Left lung (tissue), 10 donors: Measurements from ENCODE around the gene ADGRL2. TPM values are rescaled to one million over a fixed set of nuclear protein-coding genes. Genes with fewer than 3 reads are reported as not detected.
A peak's percentile ranks its signal among the peaks of the same experiment; 100 is the strongest.

Experiments
- ATAC-seq: fragments of 200-7000 bp; cut with Tn5 transposase; one replicate; pipeline ENCODE4 v1.9.1; 2020; ENCODE audit warnings: moderate library complexity
- DNase-seq, 4 donors: peaks; one replicate each; pipeline ENCODE4 v3.0.0-alpha.2; 2013 to 2020
- H3K27ac ChIP-seq, 2 donors: fragments of 200-600 bp; sonication (generic) in 1 of 2; one replicate each; pipeline versions ENCODE4 v1.5.0 to v1.8.0; 2020 to 2021
- H3K27me3 ChIP-seq, 2 donors: fragments of 200-600 bp; sonication (generic) in 1 of 2; one replicate each; pipeline versions ENCODE4 v1.5.0 to v1.8.0; 2020 to 2021
- H3K36me3 ChIP-seq, 2 donors: fragments of 200-600 bp; sonication (generic) in 1 of 2; one replicate each; pipeline versions ENCODE4 v1.5.0 to v1.8.0; 2020 to 2021
- H3K4me1 ChIP-seq, 2 donors: fragments of 200-600 bp; one replicate each; pipeline ENCODE4 v1.8.0; 2021
- H3K4me3 ChIP-seq, 2 donors: fragments of 200-600 bp; sonication (generic) in 1 of 2; one replicate each; pipeline versions ENCODE4 v1.5.0 to v1.8.0; 2020 to 2021; ENCODE audit warnings: mild to moderate bottlenecking in 1 of 2
- H3K9me3 ChIP-seq, 2 donors: fragments of 200-600 bp; sonication (generic) in 1 of 2; one replicate each; pipeline versions ENCODE4 v1.5.0 to v1.8.0; 2020 to 2021
- intact Hi-C, 2 donors: fragments of 100-400 bp; cut with DNase I; formaldehyde crosslinking; loops; one replicate each; pipeline versions ENCODE4 v1.11.2 to v1.14.2; 2022
- polyA plus RNA-seq, 6 donors: library from polyadenylated mRNA; unstranded; fragments of 120-200 nt; gene quantifications; one replicate each; pipeline ENCODE4 v1.2.1, GENCODE V29; 2013; ENCODE audit not compliant: insufficient read length in 6 of 6
- total RNA-seq, 2 donors: library from RNA; stranded (reverse); fragmentation: NEBNext Ultra II Directional; extraction: Animal tissue kit (Norgen Biotek cat#: 25700); gene quantifications; one replicate each; pipeline ENCODE4 v1.2.1, GENCODE V29; 2021
- TF ChIP-seq, protein P1 (sequence below), 2 donors: fragments of 200-600 bp; sonication (generic) in 1 of 2; IDR thresholded peaks; one replicate each; pipeline versions ENCODE4 v1.5.0 to v1.8.0; 2021; ENCODE audit warnings: antibody characterized with exemption in 2 of 2
- donor health status: DM: no; HTN: yes; CAD: no.
- donor health status: DM: no; HTN: no; CAD: no.

Gene ADGRL2
- total and polyA plus RNA-seq, 8 donors: 78.8 to 295 (median 250) TPM

DNA sequence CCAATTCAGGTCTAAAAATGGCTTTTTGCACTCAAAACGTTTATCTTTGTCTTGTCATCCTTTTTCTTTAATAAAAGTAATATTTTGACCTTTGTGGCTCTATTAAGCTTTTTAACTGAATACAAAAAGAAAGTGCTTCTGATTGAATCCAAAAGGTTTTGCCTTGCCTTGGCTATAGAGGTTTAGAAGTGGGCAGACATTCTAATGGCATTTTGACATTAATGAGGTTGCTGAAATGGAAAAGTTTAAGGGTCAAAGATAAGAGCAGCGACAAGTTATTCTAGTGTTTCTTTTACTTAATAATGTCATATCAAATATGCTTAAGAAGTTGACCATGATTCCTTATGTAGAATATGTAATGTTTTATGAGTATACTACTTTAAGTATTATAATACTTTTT lies 120.2 kb downstream of the ADGRL2 start:
- intact Hi-C loops: no loop called here
- Histone ChIP-seq H3K27me3 (no peaks in the 10 kb centered on the region), H3K9me3 (no peaks in the 10 kb centered on the region), H3K36me3 (no peaks in the 10 kb centered on the region), H3K27ac (peak overlapping the region in 1 of 2 donors; percentile 16), H3K4me1 (peaks cover 0 to 6% of the 10 kb centered on the region in 2 donors), H3K4me3 (no peak overlapping the region)
- ATAC-seq: no peak
- peak in 1 of 4 donors; percentile 43 for DNase-seq
- TF ChIP-seq, protein P1, sequence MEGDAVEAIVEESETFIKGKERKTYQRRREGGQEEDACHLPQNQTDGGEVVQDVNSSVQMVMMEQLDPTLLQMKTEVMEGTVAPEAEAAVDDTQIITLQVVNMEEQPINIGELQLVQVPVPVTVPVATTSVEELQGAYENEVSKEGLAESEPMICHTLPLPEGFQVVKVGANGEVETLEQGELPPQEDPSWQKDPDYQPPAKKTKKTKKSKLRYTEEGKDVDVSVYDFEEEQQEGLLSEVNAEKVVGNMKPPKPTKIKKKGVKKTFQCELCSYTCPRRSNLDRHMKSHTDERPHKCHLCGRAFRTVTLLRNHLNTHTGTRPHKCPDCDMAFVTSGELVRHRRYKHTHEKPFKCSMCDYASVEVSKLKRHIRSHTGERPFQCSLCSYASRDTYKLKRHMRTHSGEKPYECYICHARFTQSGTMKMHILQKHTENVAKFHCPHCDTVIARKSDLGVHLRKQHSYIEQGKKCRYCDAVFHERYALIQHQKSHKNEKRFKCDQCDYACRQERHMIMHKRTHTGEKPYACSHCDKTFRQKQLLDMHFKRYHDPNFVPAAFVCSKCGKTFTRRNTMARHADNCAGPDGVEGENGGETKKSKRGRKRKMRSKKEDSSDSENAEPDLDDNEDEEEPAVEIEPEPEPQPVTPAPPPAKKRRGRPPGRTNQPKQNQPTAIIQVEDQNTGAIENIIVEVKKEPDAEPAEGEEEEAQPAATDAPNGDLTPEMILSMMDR (IDR thresholded peaks at IDR 0.05): no peak

DNA sequence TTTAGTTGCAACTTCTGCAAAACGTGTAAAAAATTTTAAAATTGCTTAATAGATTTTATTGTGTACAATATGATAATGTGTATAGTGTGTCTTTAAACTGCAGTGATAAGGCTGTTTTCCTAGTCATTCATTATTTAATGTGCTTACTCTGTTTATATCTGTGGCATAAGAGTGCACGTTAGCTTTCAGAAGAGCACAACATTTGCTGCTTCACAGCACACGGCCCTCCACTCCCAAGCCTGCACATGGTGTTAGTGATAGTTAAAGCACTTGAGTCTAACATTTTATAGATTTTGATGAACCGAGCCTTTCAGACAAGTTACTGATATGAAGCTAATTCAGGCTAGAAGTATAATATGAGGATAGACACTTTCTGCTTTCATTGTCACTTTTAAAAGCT lies 120.6 kb downstream of the ADGRL2 start:
- ATAC-seq (peak; percentile 22), DNase-seq (peak in 1 of 4 donors; percentile 19)
- Histone ChIP-seq H3K27me3 (no peaks in the 10 kb centered on the region), H3K36me3 (no peaks in the 10 kb centered on the region), H3K27ac (no peak overlapping the region), H3K4me3 (no peak overlapping the region), H3K9me3 (no peaks in the 10 kb centered on the region), H3K4me1 (peaks cover 0 to 6% of the 10 kb centered on the region in 2 donors)
- TF ChIP-seq, protein P1 (IDR thresholded peaks at IDR 0.05): no peak
- intact Hi-C loops: no loop called here

DNA sequence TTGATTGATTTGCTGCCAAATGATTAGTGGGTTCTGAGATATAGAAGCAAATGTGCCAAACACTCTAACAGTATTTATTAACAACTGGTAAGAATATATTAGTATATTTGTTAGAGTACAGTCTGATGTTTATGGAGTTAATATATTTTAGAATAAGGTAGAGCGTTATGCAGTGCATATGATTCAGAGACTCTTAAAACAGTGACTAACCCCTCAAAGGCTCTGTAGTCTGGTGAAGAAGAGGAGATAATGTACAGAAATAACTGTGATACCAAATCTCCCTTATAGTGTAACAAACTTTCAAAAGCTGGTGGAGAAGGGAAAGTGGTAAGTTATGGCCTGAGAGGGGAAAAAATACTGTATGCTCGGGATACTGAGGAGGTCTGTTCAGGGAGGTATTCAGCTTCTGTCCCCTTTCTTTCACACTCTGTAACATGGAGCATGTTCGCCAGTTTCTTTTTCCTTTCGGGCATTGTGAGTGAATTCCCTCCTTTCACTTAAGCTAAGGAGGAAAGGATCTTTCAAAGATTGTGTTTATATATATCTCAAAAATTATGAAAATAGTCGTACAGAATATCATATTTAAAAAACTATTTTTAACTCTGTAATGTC lies 121.2 kb downstream of the ADGRL2 start:
- no peaks in the 10 kb centered on the region for H3K9me3 ChIP-seq
- TF ChIP-seq, protein P1 (IDR thresholded peaks at IDR 0.05): no peak
- H3K36me3 ChIP-seq: no peaks in the 10 kb centered on the region
- no peak for DNase-seq
- intact Hi-C loops: no loop called here
- no peaks in the 10 kb centered on the region for H3K27me3 ChIP-seq
- no peak overlapping the region for H3K4me3 ChIP-seq
- no peak overlapping the region for H3K27ac ChIP-seq
- peaks cover 0 to 6% of the 10 kb centered on the region in 2 donors for H3K4me1 ChIP-seq
- peak; percentile 27 for ATAC-seq

DNA sequence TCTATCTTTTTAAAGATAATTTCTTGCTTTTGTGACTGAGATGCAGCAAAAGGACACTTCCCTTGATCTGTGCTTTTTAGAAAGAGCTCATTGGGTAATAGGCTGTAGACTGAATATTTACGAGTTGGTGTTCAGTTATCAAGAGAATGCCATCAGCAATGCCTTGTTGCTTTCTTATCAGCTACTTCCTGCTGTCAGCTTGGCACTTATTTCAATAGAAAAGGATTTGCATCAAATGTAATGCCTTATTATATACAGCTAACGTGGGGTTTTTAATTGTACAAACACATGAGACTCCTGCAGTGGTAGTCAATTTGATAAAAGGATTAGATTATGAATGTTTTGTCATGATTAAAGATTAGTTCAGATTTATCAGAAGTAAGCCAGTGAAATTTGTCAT lies 122.2 kb downstream of the ADGRL2 start:
- DNase-seq (no peak), ATAC-seq (no peak)
- Histone ChIP-seq H3K36me3 (no peaks in the 10 kb centered on the region), H3K27ac (no peak overlapping the region), H3K4me3 (no peak overlapping the region), H3K4me1 (peaks cover 0 to 6% of the 10 kb centered on the region in 2 donors), H3K9me3 (no peaks in the 10 kb centered on the region), H3K27me3 (no peaks in the 10 kb centered on the region)
- intact Hi-C loops: no loop called here
- TF ChIP-seq, protein P1 (IDR thresholded peaks at IDR 0.05): no peak

DNA sequence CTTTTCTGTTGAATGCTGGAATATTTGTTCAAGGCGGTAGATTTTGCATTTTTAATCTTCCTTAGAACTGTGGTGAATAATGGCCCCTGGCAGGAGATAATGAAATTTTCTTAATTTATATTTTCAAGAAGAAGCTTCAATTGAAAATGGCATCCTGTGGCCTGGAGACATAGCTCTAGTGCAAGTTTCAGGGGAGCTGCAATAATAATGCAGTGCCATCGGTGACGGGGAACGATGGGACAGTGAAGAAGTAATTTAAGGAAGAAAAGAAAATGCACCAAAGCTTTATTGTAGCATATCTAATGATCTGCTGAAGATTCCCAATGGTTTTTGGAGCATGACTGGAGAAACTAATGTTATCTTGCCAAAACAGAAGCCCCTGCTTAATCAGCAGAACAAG lies 128.4 kb downstream of the ADGRL2 start:
- no peaks in the 10 kb centered on the region for H3K27me3 ChIP-seq
- TF ChIP-seq, protein P1 (IDR thresholded peaks at IDR 0.05): no peak
- H3K27ac ChIP-seq: no peak overlapping the region
- no peak for ATAC-seq
- intact Hi-C loops: no loop called here
- no peaks in the 10 kb centered on the region for H3K9me3 ChIP-seq
- no peaks in the 10 kb centered on the region for H3K36me3 ChIP-seq
- no peak for DNase-seq
- no peaks in the 10 kb centered on the region for H3K4me1 ChIP-seq
- no peak overlapping the region for H3K4me3 ChIP-seq
